Caco-2 (cell line): ENCODE measurements around the gene COPB2. TPM values are rescaled to one million over a fixed set of nuclear protein-coding genes. Genes with fewer than 3 reads are reported as not detected.
A peak's percentile ranks its signal among the peaks of the same experiment; 100 is the strongest.
"Not testable (repeated sequence)": the region's sequence is repeated elsewhere in the genome, so short reads cannot be mapped to it uniquely, and the experiment has no call there.

ENCODE experiments used
- BruUV-seq: library from RNA; stranded (reverse); fragments of 400-500 nt; replicated peaks from 2 replicates; lab custom pipeline; 2021; lab: Mats Ljungman, UMichigan
- CTCF ChIA-PET: fragments of 300-600 bp; sonication (Branson Sonifier 250); formaldehyde crosslinking; loops from one replicate; lab custom pipeline; 2022; ENCODE audit warnings: antibody characterized with exemption; lab: Charles Lee
- POLR2A ChIA-PET: fragments of 300-600 bp; sonication (Branson Sonifier 250); formaldehyde crosslinking; loops from one replicate; lab custom pipeline; 2022; ENCODE audit warnings: antibody characterized with exemption; lab: Charles Lee
- DNase-seq, 2 experiments: peaks; one replicate each; pipeline versions ENCODE4 v3.0.0 to v3.0.0-alpha.2; 2020 to 2022
- H3K27me3 ChIP-seq: replicated peaks from 2 replicates; pipeline ENCODE4 v1.6.0; 2011; ENCODE audit warnings: low read length; ENCODE audit not compliant: control insufficient read depth, insufficient read depth
- H3K36me3 ChIP-seq: 2 replicates; pipeline ENCODE4 v1.5.1; 2011; ENCODE audit warnings: low read length; ENCODE audit not compliant: control insufficient read depth, insufficient read depth
- H3K4me1 ChIP-seq: fragments of 250-450 bp; sonication (Bioruptor Pico); 2 replicates; pipeline ENCODE4 v1.5.1; 2020; ENCODE audit warnings: mild to moderate bottlenecking
- H3K4me3 ChIP-seq: 2 replicates; pipeline ENCODE4 v1.5.1; 2011; ENCODE audit warnings: low read depth, mild to moderate bottlenecking, control low read depth, low read length
- H3K9me3 ChIP-seq: fragments of 250-450 bp; sonication (Bioruptor Pico); 2 replicates; pipeline ENCODE4 v1.5.1; 2020; ENCODE audit warnings: mild to moderate bottlenecking, moderate library complexity
- H3K27ac Mint-ChIP-seq: one replicate; pipeline ENCODE4 v1.8.0; 2022; ENCODE audit warnings: mixed read lengths; ENCODE audit not compliant: unreplicated experiment
- H3K27me3 Mint-ChIP-seq: one replicate; pipeline ENCODE4 v1.8.0; 2022; ENCODE audit warnings: mixed read lengths; ENCODE audit not compliant: insufficient read depth, unreplicated experiment
- H3K36me3 Mint-ChIP-seq: one replicate; pipeline ENCODE4 v1.8.0; 2022; ENCODE audit warnings: mild to moderate bottlenecking, mixed read lengths; ENCODE audit not compliant: insufficient read depth, unreplicated experiment
- H3K4me1 Mint-ChIP-seq: one replicate; pipeline ENCODE4 v1.8.0; 2022; ENCODE audit warnings: low read depth, mixed read lengths; ENCODE audit not compliant: unreplicated experiment
- H3K4me3 Mint-ChIP-seq: one replicate; pipeline ENCODE4 v1.8.0; 2022; ENCODE audit warnings: mild to moderate bottlenecking, moderate library complexity, mixed read lengths; ENCODE audit not compliant: unreplicated experiment
- H3K9me3 Mint-ChIP-seq: one replicate; pipeline ENCODE4 v1.8.0; 2022; ENCODE audit warnings: mixed read lengths; ENCODE audit not compliant: unreplicated experiment
- intact Hi-C: fragments of 100-400 bp; cut with micrococcal nuclease; formaldehyde crosslinking; loops from one replicate; pipeline ENCODE4 v1.10.0; 2022; ENCODE audit not compliant: unreplicated experiment
- total RNA-seq: library from RNA; stranded (reverse); gene quantifications from 2 replicates; pipeline ENCODE4 v1.2.3, GENCODE V29; 2022
- TF ChIP-seq, protein P1 (sequence below), 2 experiments: fragments of 200-600 bp in 1 of 2; IDR thresholded peaks; 1 replicate in 1 of 2; 2 replicates in 1 of 2; pipeline versions ENCODE4 v1.5.1 to v1.8.0; 2011 to 2022; ENCODE audit warnings: antibody characterized with exemption in 1 of 2, control low read depth in 1 of 2, inconsistent platforms in 1 of 2, low read depth in 1 of 2, low read length in 1 of 2, mild to moderate bottlenecking in 1 of 2, moderate library complexity in 1 of 2; ENCODE audit not compliant: insufficient read depth in 1 of 2, severe bottlenecking in 1 of 2, unreplicated experiment in 1 of 2

COPB2 gene
- total RNA-seq, 1 experiment from 2014 or later: 130 TPM

DNA sequence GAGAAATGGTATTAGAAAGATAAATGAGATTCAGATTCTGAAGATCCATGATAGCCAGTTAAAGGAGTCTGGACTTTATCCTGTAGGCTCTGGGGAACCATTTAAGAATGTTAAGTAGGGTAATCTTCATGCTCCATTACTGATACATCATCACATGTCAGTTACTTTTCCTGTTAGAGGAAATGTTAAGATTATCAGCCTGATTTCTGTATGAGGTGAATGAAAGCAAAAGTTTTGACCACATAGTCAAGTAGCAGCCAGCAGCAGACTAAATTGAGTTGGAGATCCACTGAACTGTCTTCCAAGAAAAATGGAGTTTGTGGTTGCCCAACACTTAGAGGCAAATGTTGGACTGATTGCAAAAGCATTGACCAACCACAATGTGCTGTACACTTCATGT, 4.7 kb upstream of the COPB2 start:
- Mint-ChIP-seq H3K9me3 (no peaks in the 10 kb centered on the region), H3K27me3 (no peaks in the 10 kb centered on the region), H3K27ac (no peak overlapping the region), H3K36me3 (peaks cover 14% of the 10 kb centered on the region), H3K4me3 (no peak overlapping the region), H3K4me1 (peaks cover 10% of the 10 kb centered on the region)
- CTCF ChIA-PET: no interaction called here
- H3K36me3 ChIP-seq: no peaks in the 10 kb centered on the region
- H3K27me3 ChIP-seq: no peaks in the 10 kb centered on the region
- intact Hi-C loops: no loop called here
- BruUV-seq: no TSS peak
- TF ChIP-seq, protein P1, sequence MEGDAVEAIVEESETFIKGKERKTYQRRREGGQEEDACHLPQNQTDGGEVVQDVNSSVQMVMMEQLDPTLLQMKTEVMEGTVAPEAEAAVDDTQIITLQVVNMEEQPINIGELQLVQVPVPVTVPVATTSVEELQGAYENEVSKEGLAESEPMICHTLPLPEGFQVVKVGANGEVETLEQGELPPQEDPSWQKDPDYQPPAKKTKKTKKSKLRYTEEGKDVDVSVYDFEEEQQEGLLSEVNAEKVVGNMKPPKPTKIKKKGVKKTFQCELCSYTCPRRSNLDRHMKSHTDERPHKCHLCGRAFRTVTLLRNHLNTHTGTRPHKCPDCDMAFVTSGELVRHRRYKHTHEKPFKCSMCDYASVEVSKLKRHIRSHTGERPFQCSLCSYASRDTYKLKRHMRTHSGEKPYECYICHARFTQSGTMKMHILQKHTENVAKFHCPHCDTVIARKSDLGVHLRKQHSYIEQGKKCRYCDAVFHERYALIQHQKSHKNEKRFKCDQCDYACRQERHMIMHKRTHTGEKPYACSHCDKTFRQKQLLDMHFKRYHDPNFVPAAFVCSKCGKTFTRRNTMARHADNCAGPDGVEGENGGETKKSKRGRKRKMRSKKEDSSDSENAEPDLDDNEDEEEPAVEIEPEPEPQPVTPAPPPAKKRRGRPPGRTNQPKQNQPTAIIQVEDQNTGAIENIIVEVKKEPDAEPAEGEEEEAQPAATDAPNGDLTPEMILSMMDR (IDR thresholded peaks at IDR 0.05; ENCODE audit: insufficient read depth in 1 of 2, low read depth in 1 of 2, low read length in 1 of 2, severe bottlenecking in 1 of 2, unreplicated experiment in 1 of 2): no peak
- no peak overlapping the region for H3K4me3 ChIP-seq
- H3K9me3 ChIP-seq: no peaks in the 10 kb centered on the region
- POLR2A ChIA-PET: no interaction called here
- no peak for DNase-seq
- peaks cover 4% of the 10 kb centered on the region; the same call in 1 of the 2 replicates for H3K4me1 ChIP-seq

DNA sequence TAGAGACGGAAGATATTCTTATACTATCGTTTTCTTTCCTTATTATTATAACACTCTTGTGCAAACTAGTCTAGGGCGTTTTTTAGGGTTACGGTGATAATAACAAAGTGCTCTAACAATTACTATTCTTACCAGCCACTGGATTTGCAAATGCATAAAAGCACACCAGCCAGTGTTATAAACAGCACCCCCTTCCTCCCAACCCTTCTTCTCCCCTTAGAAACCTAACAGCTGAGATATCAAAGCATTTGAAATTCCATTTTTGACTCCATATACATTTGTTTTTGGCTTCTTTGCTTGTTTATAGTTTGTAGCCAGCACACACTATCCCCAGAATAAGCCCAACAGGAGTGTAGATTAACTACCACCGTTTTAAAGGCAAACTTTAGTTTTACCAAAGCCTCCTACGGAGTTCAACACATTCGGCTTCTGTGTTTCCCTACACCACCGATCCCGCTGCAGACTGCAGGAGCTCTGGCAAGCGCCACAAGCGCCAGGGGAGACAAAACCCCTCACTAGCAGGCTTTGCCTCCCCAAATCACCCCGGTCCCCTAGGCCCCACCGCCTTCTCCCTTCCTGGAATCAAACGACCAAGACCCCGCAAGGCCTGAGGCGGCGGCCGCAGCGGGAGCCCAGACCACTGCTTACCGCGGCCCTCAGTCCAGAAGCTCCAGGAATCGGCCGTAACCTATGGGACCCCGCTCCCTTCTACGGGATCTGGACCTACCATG, 461 bp downstream of the COPB2 start:
- H3K9me3 ChIP-seq: no peaks in the 10 kb centered on the region
- Mint-ChIP-seq H3K27me3 (no peaks in the 10 kb centered on the region), H3K4me1 (no peaks in the 10 kb centered on the region), H3K36me3 (peaks cover 24% of the 10 kb centered on the region), H3K27ac (peak overlapping the region; percentile 97), H3K4me3 (peak overlapping the region; percentile 83), H3K9me3 (no peaks in the 10 kb centered on the region)
- H3K36me3 ChIP-seq: no peaks in the 10 kb centered on the region
- no peaks in the 10 kb centered on the region for H3K27me3 ChIP-seq
- ChIA-PET POLR2A (interaction anchor here (1.4 kb wide), 1 partner anchor 35 kb away, joined by 9 read pairs; no protein-coding TSS in a partner anchor), CTCF (interaction anchor here (2.2 kb wide), 1 partner anchor 35 kb away, joined by 14 read pairs; no protein-coding TSS in a partner anchor)
- peak overlapping the region; percentile 68 for H3K4me3 ChIP-seq
- no peak for DNase-seq
- TF ChIP-seq, protein P1 (IDR thresholded peaks at IDR 0.05; ENCODE audit: insufficient read depth in 1 of 2, low read depth in 1 of 2, low read length in 1 of 2, severe bottlenecking in 1 of 2, unreplicated experiment in 1 of 2): no peak
- 0 out of 2 replicates have a peak, but pooled peaks cover 3% of the 10 kb centered on the region for H3K4me1 ChIP-seq
- BruUV-seq: TSS peak; percentile 69
- intact Hi-C loops: no loop called here

DNA sequence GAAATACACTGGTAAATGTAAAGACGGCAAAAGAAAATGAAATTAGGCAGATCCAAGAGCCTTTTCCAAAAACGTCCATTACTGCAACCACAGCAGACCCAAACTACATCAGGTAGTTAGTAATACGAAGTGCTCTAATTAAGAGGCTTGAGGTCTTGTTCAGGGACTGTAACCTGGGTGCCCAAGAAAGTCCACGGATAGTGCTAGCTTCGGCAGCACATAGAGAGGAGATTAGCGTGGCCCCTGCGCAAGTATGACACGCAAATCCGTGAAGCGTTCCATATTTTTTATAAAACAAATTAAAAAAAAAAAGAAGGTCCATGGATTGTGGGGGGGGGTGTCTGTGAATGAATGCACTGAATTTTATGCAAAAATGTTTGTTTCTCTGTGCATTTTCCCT, 1.4 kb downstream of the COPB2 start:
- Mint-ChIP-seq H3K4me1 (no peaks in the 10 kb centered on the region), H3K36me3 (peaks cover 24% of the 10 kb centered on the region), H3K4me3 (peak overlapping the region; percentile 83), H3K27ac (peak overlapping the region; percentile 97), H3K27me3 (no peaks in the 10 kb centered on the region), H3K9me3 (no peaks in the 10 kb centered on the region)
- intact Hi-C loops: no loop called here
- no TSS peak for BruUV-seq
- no peaks in the 10 kb centered on the region for H3K9me3 ChIP-seq
- H3K36me3 ChIP-seq: no peaks in the 10 kb centered on the region
- H3K4me3 ChIP-seq: peak overlapping the region; percentile 17
- TF ChIP-seq, protein P1 (IDR thresholded peaks at IDR 0.05; ENCODE audit: insufficient read depth in 1 of 2, low read depth in 1 of 2, low read length in 1 of 2, severe bottlenecking in 1 of 2, unreplicated experiment in 1 of 2): no peak
- CTCF ChIA-PET: no interaction called here
- no peaks in the 10 kb centered on the region for H3K27me3 ChIP-seq
- POLR2A ChIA-PET: no interaction called here
- 0 out of 2 replicates have a peak, but pooled peaks cover 3% of the 10 kb centered on the region for H3K4me1 ChIP-seq
- no peak for DNase-seq

DNA sequence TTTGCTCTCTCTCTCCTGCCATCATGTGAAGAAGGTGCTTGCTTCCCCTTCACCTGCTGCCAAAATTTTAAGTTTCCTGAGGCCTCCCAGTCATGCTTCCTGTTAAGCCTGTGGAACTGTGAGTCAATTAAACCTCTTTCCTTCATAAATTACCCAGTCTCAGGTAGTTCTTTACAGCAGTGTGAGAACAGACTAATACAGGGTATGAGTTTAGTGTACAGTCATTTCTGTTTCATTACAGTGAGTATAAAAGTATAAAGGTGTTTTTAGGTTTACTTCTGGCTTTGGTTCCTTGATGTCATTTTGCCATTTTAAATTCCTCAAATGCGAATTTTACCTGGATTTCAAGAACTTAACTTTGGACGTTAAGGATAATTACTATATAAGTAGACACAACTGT, 7.2 kb downstream of the COPB2 start:
- H3K27me3 ChIP-seq, H3K36me3 ChIP-seq, POLR2A ChIA-PET, H3K9me3 Mint-ChIP-seq, DNase-seq, H3K4me3 Mint-ChIP-seq, intact Hi-C loops, H3K4me3 ChIP-seq, CTCF ChIA-PET, H3K9me3 ChIP-seq, H3K27me3 Mint-ChIP-seq, H3K27ac Mint-ChIP-seq, BruUV-seq: not testable (repeated sequence)
- Mint-ChIP-seq H3K36me3 (peaks cover 47% of the 10 kb centered on the region), H3K4me1 (peaks cover 12% of the 10 kb centered on the region)
- H3K4me1 ChIP-seq: peaks cover 13% of the 10 kb centered on the region
